GM21723 (cell line): ENCODE data around the gene PTTG1IP.

Experiments used
- ATAC-seq: cut with Tn5 transposase; IDR thresholded peaks from one replicate; pipeline ENCODE4 v1.9.1; 2021; ENCODE audit warnings: mild to moderate bottlenecking, moderate library complexity; ENCODE audit not compliant: unreplicated experiment

PTTG1IP gene

DNA sequence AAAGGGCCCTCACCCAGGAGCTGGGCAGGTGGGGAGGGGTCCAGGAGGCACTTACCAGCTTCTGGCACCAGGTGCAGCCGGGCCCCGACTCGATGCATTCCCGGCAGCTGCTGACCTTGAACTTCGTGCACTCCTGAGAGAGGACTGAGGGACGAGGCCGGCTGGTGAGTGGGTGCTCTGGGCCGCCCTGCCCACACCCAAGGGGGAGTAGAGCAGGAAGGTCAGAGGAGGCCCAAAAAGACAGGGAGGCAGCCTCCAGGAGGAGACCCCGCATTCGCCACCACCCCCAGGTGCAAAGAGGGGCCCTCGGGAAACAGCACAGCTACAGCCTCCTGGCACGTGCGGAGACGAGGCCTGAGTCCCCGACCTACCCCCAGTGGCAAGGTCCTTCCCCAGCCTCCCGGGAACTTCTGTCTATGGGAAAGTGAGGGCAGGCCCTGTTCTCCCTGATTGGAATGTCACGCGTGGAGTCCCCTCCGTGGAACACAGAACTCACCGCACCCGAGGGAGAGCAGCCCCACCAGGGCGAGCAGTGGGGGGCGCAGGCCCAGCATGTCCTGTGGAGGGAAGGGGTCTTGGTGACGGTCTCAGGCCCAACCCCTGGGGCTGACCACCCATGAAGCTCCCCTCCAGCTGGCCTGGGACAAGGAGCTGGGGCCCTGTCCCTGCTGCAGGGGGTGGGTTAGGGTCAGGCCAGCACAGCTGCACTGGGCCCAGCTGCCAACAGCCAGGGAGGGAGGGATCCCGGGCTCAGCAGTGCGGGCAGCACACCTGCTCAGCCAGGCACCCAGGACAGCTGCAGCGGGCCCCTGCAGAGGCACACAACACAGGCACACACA, 37.0 kb upstream of the PTTG1IP start:
- ATAC-seq, result no peak

GRCh38 chr21:44909719-44910118, 36.2 kb upstream of the PTTG1IP start:
- ATAC-seq, result no peak

- ATAC-seq, result no peak
Observed at GRCh38 chr21:44908908-44909307, 35.4 kb upstream of the PTTG1IP start.

DNA sequence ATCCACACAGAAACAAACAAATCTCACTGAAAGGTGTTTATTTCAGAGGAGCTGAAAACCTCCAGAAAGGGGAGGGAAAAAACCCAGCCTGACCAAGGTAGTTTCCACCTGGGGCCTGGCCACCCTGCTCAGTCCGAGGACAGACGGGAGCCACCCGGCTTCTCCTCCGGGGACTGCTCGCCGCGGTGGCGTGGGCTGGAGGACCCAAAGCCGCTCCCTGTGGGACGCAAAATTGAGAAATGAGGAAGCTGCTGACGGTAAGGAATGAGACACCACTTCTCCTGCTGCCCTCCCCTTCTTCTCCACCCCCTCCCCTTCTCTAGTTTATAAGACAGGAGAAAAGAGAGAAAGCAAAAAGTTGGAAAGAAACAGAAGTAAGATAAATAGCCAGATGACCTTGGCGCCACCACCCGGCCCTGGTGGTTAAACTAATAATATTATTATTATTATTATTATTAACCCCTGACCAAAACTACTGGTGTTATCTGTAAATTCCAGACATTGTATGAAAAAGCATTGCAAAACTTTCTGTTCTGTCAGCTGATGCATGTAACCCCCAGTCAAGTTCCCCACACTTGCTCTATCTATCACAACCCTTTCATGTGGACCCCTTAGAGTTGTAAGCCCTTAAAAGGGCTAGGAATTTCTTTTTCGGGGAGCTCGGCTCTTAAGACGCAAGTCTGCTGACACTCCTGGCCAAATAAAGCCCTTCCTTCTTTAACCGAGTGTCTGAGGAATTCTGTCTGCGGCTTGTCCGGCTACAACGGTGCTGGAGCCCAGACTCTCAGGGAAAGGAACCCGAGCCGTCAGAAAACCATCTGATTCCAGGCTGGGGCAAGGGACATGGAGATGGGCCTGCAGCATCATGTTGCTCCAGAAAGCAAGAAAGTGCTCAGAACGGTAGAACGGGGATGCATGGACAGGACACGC, 34.7 kb upstream of the PTTG1IP start:
- no peak for ATAC-seq

GRCh38 chr21:44907225-44907965, 33.9 kb upstream of the PTTG1IP start:
- no peak for ATAC-seq

- ATAC-seq, result no peak
Observed at GRCh38 chr21:44905728-44906090, 32.2 kb upstream of the PTTG1IP start.

DNA sequence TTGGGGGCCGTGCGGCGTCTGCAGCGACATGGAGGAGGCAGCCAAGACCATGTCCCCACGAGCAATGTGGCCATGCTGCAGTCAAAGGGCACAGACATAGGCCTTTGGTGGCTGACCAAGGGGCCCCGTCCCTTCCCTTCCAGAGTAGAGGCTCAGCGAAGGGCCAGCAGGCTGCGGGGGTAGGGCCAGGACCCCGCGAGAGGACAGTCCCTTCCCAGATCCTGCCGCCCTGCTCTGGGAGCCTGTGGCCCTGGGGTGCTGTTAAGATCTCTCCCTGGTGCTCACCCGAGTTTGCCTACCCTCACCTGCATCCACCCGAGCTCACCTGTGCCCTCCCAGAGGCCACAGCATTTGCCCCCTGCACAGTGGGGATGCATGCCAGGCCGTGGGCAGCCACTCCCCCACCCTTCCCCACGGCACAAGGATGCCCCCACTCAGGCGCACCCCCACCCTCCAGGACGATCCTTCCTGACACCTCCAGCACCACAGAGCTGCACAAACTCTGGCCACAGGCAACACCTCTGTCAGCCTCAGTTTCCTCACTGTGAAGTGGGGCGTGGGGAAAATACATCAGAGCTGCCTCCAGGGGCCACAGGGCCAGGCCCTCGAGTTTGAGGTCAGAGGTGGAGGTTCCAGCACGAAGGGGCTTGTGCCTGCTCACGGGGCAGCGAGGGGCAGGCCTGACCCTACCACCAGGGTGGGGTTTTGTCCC, 31.7 kb upstream of the PTTG1IP start:
- no peak for ATAC-seq

DNA sequence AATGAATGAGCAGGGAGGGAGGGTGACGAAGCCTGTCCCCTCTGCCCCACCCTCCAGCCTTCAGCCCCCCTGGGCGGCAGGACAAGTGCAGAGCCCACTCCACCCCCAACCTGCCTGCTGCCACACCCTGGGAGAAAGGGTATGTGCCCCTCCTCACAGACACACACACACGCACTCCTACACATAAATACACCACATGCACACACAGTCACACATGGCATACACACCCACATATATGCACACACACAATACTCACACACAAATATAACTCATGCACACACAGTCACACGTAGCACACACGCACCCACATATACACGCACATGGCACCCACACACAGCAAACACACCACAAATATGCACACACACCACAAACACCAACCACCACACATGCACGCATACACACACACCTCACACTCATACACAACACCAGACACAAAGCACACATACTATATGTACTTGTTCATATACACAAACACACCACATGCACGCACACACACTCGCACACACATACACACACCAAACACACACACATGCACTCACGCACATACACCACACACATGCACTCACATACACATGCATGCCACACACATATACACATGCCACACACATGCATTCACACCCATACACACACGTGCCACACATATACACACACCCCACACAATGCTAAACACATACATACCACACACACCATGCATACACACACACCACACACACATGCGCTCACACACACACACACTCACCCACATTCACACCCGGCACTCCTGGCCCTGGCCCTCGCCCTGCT, 30.8 kb upstream of the PTTG1IP start:
- ATAC-seq, result no peak

DNA sequence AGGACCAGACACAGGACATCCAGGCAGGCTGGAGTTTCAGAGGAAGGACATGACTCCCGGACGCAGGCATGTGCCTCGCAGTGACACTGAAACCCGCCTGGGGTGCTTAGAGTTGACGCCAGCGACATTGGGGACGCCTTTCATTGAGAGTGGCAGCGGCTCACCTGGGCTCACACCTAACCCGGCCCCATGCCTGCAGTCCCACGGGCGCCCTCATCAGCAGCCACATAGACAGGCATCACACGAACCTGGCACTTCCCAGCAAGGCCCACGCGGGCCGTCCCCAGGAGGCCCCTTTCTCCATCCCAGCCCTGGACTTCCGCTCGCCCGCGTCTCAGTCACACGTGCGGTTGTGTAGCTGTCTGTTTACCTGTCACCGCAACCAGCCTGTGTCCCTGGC, 30.2 kb upstream of the PTTG1IP start:
- ATAC-seq, result no peak

DNA sequence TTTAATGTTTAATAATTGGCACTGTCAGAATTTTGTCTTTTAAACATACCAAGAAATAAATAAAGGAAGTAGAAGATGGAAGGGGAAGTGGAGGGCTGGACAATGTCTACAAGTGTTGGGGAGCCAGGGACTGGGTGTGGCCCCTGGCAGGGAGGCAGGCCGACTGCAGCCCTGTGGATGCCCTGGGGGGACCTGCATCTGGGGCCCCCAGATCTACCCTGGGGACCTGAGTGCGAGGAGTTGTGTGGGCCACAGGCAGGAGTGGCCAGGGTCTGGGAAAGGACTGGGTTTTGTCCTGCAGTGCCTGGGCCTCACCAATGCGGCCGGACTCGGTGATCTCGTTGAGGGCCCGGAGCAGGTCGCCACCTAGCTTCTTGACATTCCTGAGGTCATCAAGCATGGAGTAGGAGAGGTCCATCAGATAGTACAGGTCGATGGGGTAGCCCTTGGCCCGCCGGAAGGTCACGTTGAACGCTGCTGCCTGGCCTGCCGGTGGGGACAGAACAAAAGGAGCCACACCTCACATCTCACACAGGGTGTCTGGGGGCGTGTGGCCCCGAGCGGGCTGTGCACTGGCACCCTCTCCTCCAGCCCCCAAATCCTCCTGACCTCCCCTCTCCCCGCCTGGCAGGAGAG, 29.7 kb upstream of the PTTG1IP start:
- ATAC-seq, result no peak

GRCh38 chr21:44902268-44903049, 29.0 kb upstream of the PTTG1IP start:
- no peak for ATAC-seq

DNA sequence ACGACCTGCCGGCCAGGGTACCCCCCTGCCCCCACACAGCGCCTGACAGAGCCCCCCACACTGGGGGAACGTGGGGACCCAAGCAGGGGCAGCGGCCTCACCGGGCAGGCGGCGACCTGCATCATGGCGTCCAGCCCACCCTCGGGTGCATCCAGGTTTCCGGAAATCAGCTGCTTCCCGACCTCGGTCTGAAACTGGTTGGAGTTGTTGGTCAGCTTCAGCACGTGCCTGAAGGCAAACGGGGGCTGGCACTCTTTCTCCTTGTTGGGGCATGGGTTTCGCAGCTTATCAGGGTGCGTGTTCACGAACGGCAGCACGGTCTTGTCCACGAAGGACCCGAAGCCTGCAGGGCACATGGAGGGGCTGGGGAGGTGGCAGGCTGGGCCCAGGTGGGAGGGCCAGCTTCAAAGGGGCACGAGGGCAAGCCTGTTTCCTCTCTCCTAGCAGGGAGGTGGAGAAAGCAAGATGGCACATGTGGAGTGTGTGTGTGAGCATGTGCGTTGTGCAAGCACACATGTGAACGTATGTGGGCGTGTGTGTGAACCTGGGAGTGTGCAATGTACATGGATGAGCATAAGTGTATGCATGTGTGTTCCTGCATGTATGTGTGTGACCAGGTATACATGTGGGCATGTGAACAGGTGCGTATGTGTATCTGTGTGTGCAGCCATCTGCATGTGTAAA, 28.0 kb upstream of the PTTG1IP start:
- no peak for ATAC-seq

DNA sequence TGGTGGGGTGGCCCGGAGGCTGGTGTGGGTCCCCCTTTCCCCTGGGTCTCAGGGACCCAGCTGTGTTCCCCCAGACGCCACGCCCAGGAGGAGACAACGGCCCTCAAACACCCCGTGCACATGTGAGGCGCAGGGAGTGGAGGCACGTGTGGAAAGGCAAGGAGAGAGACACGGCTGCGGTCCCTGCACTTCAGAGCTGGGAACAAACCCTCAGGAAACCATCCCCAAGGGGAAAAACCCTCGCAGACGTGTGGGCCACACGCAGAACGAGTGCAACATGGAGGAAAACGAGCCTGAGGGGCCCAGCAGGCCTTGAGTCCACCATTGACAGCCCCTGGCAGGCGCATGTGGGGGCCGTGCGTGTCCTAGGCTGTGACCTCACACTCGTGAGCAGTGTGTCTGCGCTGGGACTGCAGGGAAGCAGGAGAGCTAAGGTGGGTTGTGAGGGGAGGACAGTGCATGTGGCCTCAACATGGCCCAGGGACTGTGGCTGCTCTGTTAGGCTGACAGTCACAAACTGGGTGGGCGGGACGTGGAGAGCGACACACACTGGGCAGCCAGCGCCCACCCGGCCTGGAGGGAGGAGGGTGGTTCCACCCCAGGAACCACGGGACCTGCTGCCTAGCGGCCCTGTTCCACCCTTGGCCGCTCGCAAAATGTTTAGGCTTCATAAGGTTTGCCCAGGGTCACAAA, 27.2 kb upstream of the PTTG1IP start:
- ATAC-seq, result no peak

DNA sequence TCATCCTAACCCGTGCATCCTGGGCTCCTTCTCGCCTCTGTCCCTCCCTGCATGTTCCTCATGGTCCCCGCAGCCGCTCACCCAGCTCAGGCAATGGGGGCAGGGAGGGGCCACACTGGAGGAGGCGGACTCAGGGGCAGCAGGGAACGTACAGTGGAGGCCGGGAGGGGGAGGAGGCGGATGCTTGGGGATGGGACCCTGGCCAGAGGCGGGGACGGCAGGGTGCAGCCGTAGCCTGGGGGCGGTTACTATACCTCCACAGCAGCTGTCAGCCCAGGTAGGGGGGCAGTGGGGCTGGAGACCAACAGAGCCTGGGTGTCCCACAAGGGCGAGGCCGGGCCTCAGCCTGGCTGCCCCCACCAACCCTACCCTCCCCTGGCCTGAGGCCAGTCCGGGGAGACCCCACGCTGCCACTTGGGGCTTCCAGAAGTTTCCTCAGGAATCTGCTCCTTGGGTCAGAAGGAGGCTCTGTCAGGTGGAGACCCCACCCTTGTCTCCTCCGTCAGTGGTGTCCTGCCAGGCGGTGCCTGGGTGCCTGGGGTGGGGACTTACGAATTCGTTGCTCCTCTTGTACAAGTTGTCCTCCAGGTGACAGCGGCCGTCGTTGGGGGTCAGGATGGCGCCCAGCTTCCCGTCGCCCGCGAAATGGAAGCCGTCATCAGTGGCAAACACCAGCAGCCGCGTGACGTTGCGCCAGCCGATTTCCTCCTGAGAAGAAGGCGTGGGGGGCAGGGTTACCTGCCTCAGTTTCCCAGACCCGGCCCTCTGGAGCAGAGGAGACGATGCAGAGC, 26.5 kb upstream of the PTTG1IP start:
- ATAC-seq, result no peak

DNA sequence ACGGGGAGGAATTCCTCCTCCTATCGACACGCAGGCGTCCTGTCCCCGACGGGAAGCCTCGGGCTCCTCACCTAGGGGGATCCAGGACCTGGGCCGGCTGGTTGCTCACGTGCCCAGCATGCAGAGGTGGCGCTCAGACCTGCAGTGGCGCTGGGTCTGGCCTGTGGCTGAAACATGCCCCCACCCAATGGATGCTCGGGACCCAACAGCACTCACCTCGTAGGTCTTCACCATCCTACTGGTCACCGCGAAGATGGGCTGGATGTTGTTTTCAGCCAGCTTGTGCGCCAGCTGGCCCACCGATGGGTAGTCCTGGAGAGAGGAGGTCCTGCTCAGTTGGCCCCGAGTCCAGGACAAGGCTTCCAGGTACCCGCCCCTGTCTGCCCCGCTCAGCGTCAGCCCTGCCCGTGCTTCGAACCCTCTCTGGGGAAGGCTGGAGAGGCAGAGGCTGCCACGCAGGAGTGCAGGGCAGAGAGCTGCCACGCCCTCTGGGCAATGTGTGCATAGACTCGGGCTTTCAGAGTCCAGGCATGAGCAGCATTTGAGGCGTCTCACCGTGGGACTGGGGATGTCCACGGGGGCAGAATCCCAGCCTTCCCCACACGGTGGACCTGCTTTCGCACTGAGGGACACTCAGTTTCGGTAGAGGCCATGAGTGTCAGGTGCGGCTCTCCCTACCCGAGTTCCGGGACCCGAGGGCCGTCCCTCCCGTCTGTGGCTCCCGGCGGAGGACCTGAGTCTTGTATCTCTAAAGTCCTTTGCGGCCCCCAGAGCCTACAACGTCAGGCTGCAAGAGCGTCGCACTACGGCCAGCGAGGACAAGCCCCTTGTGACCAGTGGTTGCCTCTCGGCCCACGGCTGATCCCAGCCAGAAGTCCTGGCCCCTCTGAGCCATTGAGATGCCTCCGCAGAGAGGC, 25.6 kb upstream of the PTTG1IP start:
- no peak for ATAC-seq
